K562 (cell line): ENCODE measurements around the gene ITPKA. TPM values are rescaled to one million over a fixed set of nuclear protein-coding genes. Genes with fewer than 3 reads are reported as not detected.

ENCODE experiments used
- ETS2 ChIP-seq: IDR thresholded peaks from 2 replicates; pipeline ENCODE4 v1.6.1; 2016; ENCODE audit warnings: borderline replicate concordance, missing genetic modification characterization, mild to moderate bottlenecking, moderate library complexity, missing compliant biosample characterization; ENCODE audit not compliant: poor library complexity, severe bottlenecking
- FOXJ3 ChIP-seq: sonication (generic); formaldehyde crosslinking; IDR thresholded peaks from 2 replicates; pipeline ENCODE4 v1.4.0; 2020; ENCODE audit warnings: mild to moderate bottlenecking, missing genetic modification reagents
- KAT7 ChIP-seq: sonication (generic); formaldehyde crosslinking; IDR thresholded peaks from 2 replicates; pipeline ENCODE4 v1.8.0; 2022; ENCODE audit warnings: missing genetic modification reagents, mild to moderate bottlenecking, borderline replicate concordance
- KLF1 ChIP-seq: fragments of 450-650 bp; IDR thresholded peaks from 2 replicates; pipeline ENCODE4 v1.6.1; 2016; ENCODE audit warnings: missing genetic modification characterization, missing compliant biosample characterization
- KLF16 ChIP-seq: IDR thresholded peaks from 2 replicates; pipeline ENCODE4 v1.6.1; 2016; ENCODE audit warnings: antibody characterized with exemption
- MXI1 ChIP-seq: IDR thresholded peaks from 2 replicates; pipeline ENCODE4 v1.6.1; 2011; ENCODE audit warnings: low read depth, mild to moderate bottlenecking, improper control_type of control experiment, low read length
- NR3C1 ChIP-seq: sonication (generic); formaldehyde crosslinking; IDR thresholded peaks from 2 replicates; pipeline ENCODE4 v1.8.1; 2022; ENCODE audit warnings: missing genetic modification reagents
- RERE ChIP-seq: sonication (generic); formaldehyde crosslinking; IDR thresholded peaks from 2 replicates; pipeline ENCODE4 v1.8.0; 2023; ENCODE audit warnings: missing genetic modification reagents, mild to moderate bottlenecking, borderline replicate concordance
- U2AF1 ChIP-seq: fragments of 200-400 bp; formaldehyde crosslinking; optimal IDR thresholded peaks from 2 replicates; pipeline ENCODE3; 2017; ENCODE audit warnings: mild to moderate bottlenecking, low read depth, low read length, moderate library complexity
- ZBTB1 ChIP-seq: sonication (generic); formaldehyde crosslinking; IDR thresholded peaks from 2 replicates; pipeline ENCODE4 v1.8.1; 2023; ENCODE audit warnings: missing genetic modification reagents, low read depth, mild to moderate bottlenecking, borderline replicate concordance
- ZNF609 ChIP-seq: sonication (generic); formaldehyde crosslinking; IDR thresholded peaks from 2 replicates; pipeline ENCODE4 v1.8.1; 2023; ENCODE audit warnings: missing genetic modification reagents, mild to moderate bottlenecking, borderline replicate concordance
- polyA plus RNA-seq, 8 experiments: library from polyadenylated mRNA; depleted of rRNA in 4 of 8; stranded (reverse) in 5 of 8; unstranded in 3 of 8; fragments of >200 nt; fragmentation: Nextera tagmentation in 2 of 8; fragmentation: Illumina TruSeq in 1 of 8; extraction: Ambion mirVana in 2 of 8; extraction: Trizol in 1 of 8; gene quantifications; 2 replicates each; pipeline versions ENCODE4 v1.2.1 to v1.2.3, GENCODE V29; 2011 to 2014; ENCODE audit warnings: inconsistent platforms in 1 of 8, missing spikeins in 1 of 8
- total RNA-seq, 7 experiments: library from RNA; depleted of rRNA in 6 of 7; stranded (reverse); fragments of >200 nt in 6 of 7; fragmentation: Illumina TruSeq in 2 of 7; extraction: Trizol in 2 of 7; gene quantifications; 2 replicates each; pipeline versions ENCODE4 v1.2.1 to v1.2.3, GENCODE V29; 2011 to 2021; ENCODE audit warnings: low replicate concordance in 1 of 7
- TF ChIP-seq, protein P1 (sequence below): sonication (generic); formaldehyde crosslinking; IDR thresholded peaks from 2 replicates; pipeline ENCODE4 v1.8.0; 2023; ENCODE audit warnings: mild to moderate bottlenecking, missing genetic modification reagents
- TF ChIP-seq, protein P2 (sequence below): fragments of 450-650 bp; formaldehyde crosslinking; IDR thresholded peaks from 2 replicates; pipeline ENCODE4 v1.4.0; 2020; ENCODE audit warnings: mild to moderate bottlenecking, mixed read lengths

Gene ITPKA
- total and polyA plus RNA-seq, 9 of the 15 experiments (the other 6 are each of a cell fraction or from before 2014, with no cell fraction given), result 0.14 to 68.4 (median 11.5) TPM

DNA sequence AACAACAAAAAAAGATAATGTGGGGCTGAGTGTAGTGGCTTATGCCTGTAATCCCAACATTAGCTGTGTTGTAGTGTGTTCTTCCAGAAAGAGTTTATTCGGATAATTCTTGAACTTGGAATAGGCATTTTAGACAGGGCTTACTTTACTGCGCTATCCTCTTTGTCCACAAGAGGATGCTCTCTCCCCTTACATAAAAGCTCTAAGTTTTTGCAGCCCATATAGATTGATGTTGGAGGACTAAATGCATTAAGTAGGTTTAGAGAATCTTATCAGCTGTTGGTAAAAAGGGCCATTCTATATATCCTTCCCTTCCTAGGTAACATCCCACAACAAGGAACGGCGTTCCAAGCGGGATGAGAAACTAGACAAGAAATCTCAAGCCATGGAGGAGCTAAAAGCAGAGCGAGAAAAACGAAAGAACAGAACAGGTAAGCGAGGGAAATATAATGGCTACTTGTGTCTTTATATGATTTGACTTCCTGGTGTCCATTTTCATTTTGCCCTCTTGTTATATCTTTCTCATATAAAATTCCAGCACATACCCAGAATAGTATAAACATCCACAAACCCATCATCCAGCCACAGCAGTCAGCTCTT, 27.8 kb upstream of the ITPKA start (continued):
- no peak for TF ChIP-seq RERE (CRISPR knock-in tag)
- TF ChIP-seq, protein P1, sequence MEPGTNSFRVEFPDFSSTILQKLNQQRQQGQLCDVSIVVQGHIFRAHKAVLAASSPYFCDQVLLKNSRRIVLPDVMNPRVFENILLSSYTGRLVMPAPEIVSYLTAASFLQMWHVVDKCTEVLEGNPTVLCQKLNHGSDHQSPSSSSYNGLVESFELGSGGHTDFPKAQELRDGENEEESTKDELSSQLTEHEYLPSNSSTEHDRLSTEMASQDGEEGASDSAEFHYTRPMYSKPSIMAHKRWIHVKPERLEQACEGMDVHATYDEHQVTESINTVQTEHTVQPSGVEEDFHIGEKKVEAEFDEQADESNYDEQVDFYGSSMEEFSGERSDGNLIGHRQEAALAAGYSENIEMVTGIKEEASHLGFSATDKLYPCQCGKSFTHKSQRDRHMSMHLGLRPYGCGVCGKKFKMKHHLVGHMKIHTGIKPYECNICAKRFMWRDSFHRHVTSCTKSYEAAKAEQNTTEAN (CRISPR knock-in tag), result no peak
- 0 out of 2 replicates have a peak, but pooled peaks have one; percentile 65 for TF ChIP-seq KAT7 (CRISPR knock-in tag)
- TF ChIP-seq ETS2 (tag), result no peak
- no peak for TF ChIP-seq U2AF1
- no peak for TF ChIP-seq NR3C1 (CRISPR knock-in tag)
- no peak for TF ChIP-seq KLF1 (tag)
- no peak for TF ChIP-seq ZNF609 (CRISPR knock-in tag)
- peak; percentile 77 for TF ChIP-seq KLF16
- TF ChIP-seq, protein P2, sequence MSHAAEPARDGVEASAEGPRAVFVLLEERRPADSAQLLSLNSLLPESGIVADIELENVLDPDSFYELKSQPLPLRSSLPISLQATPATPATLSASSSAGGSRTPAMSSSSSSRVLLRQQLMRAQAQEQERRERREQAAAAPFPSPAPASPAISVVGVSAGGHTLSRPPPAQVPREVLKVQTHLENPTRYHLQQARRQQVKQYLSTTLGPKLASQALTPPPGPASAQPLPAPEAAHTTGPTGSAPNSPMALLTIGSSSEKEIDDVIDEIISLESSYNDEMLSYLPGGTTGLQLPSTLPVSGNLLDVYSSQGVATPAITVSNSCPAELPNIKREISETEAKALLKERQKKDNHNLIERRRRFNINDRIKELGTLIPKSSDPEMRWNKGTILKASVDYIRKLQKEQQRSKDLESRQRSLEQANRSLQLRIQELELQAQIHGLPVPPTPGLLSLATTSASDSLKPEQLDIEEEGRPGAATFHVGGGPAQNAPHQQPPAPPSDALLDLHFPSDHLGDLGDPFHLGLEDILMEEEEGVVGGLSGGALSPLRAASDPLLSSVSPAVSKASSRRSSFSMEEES (CRISPR knock-in tag), result no peak
- TF ChIP-seq FOXJ3 (CRISPR knock-in tag), result no peak
- no peak for TF ChIP-seq ZBTB1 (CRISPR knock-in tag)
- TF ChIP-seq MXI1, result no peak
